ENCODE results near the gene THSD1. TPM values are rescaled to one million over a fixed set of nuclear protein-coding genes. Genes with fewer than 3 reads are reported as not detected.

The THSD1 gene
- polyA plus RNA-seq, 1 donor from 2014 or later = 2.3 TPM

- H3K9me3 ChIP-seq (ENCODE audit: low read length) = no peaks in the 10 kb centered on the region
- H3K4me3 ChIP-seq (ENCODE audit: low read length) = no peak overlapping the region
- H3K79me2 ChIP-seq (replicated peaks; ENCODE audit: insufficient read depth, low read length) = no peaks in the 10 kb centered on the region
- no peaks in the 10 kb centered on the region for H3K27me3 ChIP-seq (ENCODE audit: insufficient read depth, low read depth, low read length)
- no peak for TF ChIP-seq SMC3 (conservative IDR thresholded peaks at IDR 0.05; ENCODE audit: poor library complexity)
- TF ChIP-seq, protein P1, sequence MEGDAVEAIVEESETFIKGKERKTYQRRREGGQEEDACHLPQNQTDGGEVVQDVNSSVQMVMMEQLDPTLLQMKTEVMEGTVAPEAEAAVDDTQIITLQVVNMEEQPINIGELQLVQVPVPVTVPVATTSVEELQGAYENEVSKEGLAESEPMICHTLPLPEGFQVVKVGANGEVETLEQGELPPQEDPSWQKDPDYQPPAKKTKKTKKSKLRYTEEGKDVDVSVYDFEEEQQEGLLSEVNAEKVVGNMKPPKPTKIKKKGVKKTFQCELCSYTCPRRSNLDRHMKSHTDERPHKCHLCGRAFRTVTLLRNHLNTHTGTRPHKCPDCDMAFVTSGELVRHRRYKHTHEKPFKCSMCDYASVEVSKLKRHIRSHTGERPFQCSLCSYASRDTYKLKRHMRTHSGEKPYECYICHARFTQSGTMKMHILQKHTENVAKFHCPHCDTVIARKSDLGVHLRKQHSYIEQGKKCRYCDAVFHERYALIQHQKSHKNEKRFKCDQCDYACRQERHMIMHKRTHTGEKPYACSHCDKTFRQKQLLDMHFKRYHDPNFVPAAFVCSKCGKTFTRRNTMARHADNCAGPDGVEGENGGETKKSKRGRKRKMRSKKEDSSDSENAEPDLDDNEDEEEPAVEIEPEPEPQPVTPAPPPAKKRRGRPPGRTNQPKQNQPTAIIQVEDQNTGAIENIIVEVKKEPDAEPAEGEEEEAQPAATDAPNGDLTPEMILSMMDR (IDR thresholded peaks at IDR 0.05; ENCODE audit: poor library complexity, severe bottlenecking) = no peak
- TF ChIP-seq TAF1 (IDR thresholded peaks at IDR 0.05; ENCODE audit: low read depth) = no peak
- no peak for TF ChIP-seq RAD21 (conservative IDR thresholded peaks at IDR 0.05)
- no peak for TF ChIP-seq EP300 (conservative IDR thresholded peaks at IDR 0.05; ENCODE audit: poor library complexity, severe bottlenecking)
- no peak for TF ChIP-seq POLR2AphosphoS5 (IDR thresholded peaks at IDR 0.05)
- no peak for TF ChIP-seq EZH2 (IDR thresholded peaks at IDR 0.05; ENCODE audit: borderline replicate concordance, insufficient read depth, low read length, poor library complexity, severe bottlenecking)
- TF ChIP-seq, protein P2, sequence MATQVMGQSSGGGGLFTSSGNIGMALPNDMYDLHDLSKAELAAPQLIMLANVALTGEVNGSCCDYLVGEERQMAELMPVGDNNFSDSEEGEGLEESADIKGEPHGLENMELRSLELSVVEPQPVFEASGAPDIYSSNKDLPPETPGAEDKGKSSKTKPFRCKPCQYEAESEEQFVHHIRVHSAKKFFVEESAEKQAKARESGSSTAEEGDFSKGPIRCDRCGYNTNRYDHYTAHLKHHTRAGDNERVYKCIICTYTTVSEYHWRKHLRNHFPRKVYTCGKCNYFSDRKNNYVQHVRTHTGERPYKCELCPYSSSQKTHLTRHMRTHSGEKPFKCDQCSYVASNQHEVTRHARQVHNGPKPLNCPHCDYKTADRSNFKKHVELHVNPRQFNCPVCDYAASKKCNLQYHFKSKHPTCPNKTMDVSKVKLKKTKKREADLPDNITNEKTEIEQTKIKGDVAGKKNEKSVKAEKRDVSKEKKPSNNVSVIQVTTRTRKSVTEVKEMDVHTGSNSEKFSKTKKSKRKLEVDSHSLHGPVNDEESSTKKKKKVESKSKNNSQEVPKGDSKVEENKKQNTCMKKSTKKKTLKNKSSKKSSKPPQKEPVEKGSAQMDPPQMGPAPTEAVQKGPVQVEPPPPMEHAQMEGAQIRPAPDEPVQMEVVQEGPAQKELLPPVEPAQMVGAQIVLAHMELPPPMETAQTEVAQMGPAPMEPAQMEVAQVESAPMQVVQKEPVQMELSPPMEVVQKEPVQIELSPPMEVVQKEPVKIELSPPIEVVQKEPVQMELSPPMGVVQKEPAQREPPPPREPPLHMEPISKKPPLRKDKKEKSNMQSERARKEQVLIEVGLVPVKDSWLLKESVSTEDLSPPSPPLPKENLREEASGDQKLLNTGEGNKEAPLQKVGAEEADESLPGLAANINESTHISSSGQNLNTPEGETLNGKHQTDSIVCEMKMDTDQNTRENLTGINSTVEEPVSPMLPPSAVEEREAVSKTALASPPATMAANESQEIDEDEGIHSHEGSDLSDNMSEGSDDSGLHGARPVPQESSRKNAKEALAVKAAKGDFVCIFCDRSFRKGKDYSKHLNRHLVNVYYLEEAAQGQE (IDR thresholded peaks at IDR 0.05; ENCODE audit: borderline replicate concordance) = no peak
- TF ChIP-seq MXI1 (conservative IDR thresholded peaks at IDR 0.05; ENCODE audit: poor library complexity, severe bottlenecking) = no peak
- no peak overlapping the region for H3K9ac ChIP-seq (ENCODE audit: low read length)
- H4K20me1 ChIP-seq (ENCODE audit: insufficient read depth) = no peaks in the 10 kb centered on the region
- no peak overlapping the region for H2AFZ ChIP-seq (ENCODE audit: low read depth, low read length)
- no peaks in the 10 kb centered on the region for H3F3A ChIP-seq (ENCODE audit: insufficient read depth, low read length, poor library complexity, severe bottlenecking)
- no peak overlapping the region for H3K27ac ChIP-seq (ENCODE audit: low read length)
- no peaks in the 10 kb centered on the region for H3K9me2 ChIP-seq (ENCODE audit: insufficient read depth, low read length)
- no peaks in the 10 kb centered on the region for H3K36me3 ChIP-seq (ENCODE audit: insufficient read depth, low read length)
- H3K4me2 ChIP-seq (ENCODE audit: low read length) = no peak overlapping the region
These were observed 6.9 kb downstream of the THSD1 start for GRCh38 chr13:52399046-52399445.

DNA sequence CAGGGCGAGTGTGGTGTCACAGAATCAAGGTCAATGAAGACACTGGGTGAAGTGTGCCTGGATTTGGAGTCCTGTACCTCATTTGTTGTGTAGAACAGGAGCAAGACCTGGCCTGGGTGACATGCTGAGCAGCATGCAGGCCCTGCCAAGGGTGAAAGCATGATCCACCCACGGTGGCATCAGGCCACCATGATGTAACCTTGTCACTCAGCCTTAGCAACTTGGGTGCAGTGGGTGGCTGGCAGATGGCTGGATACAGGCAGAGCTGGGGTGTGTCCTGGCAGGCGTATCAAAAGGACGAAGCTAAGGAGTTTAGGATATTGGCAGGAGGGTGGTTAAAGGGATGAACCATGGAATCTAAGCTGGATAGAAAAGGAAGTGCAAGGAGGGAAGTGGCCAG lies 10.3 kb downstream of the THSD1 start:
- H4K20me1 ChIP-seq (ENCODE audit: insufficient read depth) = no peaks in the 10 kb centered on the region
- no peak overlapping the region for H3K9ac ChIP-seq (ENCODE audit: low read length)
- H3K79me2 ChIP-seq (replicated peaks; ENCODE audit: insufficient read depth, low read length) = no peaks in the 10 kb centered on the region
- no peaks in the 10 kb centered on the region for H3K9me2 ChIP-seq (ENCODE audit: insufficient read depth, low read length)
- H3K9me3 ChIP-seq (ENCODE audit: low read length) = no peaks in the 10 kb centered on the region
- no peak overlapping the region for H3K4me3 ChIP-seq (ENCODE audit: low read length)
- H3F3A ChIP-seq (ENCODE audit: insufficient read depth, low read length, poor library complexity, severe bottlenecking) = no peaks in the 10 kb centered on the region
- TF ChIP-seq EZH2 (IDR thresholded peaks at IDR 0.05; ENCODE audit: borderline replicate concordance, insufficient read depth, low read length, poor library complexity, severe bottlenecking) = no peak
- no peak for TF ChIP-seq SMC3 (conservative IDR thresholded peaks at IDR 0.05; ENCODE audit: poor library complexity)
- TF ChIP-seq MXI1 (conservative IDR thresholded peaks at IDR 0.05; ENCODE audit: poor library complexity, severe bottlenecking) = no peak
- no peak for TF ChIP-seq TAF1 (IDR thresholded peaks at IDR 0.05; ENCODE audit: low read depth)
- TF ChIP-seq, protein P1 (IDR thresholded peaks at IDR 0.05; ENCODE audit: poor library complexity, severe bottlenecking) = no peak
- TF ChIP-seq, protein P2 (IDR thresholded peaks at IDR 0.05; ENCODE audit: borderline replicate concordance) = no peak
- no peak overlapping the region for H3K27ac ChIP-seq (ENCODE audit: low read length)
- H3K36me3 ChIP-seq (ENCODE audit: insufficient read depth, low read length) = no peaks in the 10 kb centered on the region
- H3K4me2 ChIP-seq (ENCODE audit: low read length) = no peak overlapping the region
- H2AFZ ChIP-seq (ENCODE audit: low read depth, low read length) = no peak overlapping the region
- H3K27me3 ChIP-seq (ENCODE audit: insufficient read depth, low read depth, low read length) = no peaks in the 10 kb centered on the region

Measured in neural cell (in vitro differentiated cells).